ENCODE measurements around the gene TMPRSS7.

DNA sequence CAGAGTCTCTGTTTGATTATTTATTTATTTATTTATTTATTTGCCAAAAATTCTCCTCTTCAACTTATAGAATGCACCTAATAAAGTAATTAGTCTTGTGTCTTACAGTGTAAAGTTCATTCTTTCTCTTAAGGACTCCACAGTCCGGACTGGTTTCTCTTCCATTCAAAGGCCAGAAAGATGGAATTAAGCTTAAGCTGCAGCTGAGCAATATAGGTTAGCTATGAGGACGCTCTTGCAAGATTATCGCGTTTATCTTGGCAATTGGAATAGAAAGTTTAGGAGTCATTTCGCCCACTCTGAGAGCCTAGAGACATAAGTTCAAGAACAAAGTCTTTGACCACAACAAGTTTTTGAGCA, 20.8 kb upstream of the TMPRSS7 start:
- TF ChIP-seq CTCF (conservative IDR thresholded peaks at IDR 0.05) = peak; percentile 52
- no peak for TF ChIP-seq ZFX (IDR thresholded peaks at IDR 0.05)

All from C4-2B (cell line).